IPS-11a (cell line): ENCODE data around the gene BDKRB2.

Experiments
- H3K4me3 ChIP-seq: one replicate; pipeline ENCODE4 v1.5.1; 2013; ENCODE audit warnings: low read depth, low read length, control low read depth

BDKRB2 gene

DNA sequence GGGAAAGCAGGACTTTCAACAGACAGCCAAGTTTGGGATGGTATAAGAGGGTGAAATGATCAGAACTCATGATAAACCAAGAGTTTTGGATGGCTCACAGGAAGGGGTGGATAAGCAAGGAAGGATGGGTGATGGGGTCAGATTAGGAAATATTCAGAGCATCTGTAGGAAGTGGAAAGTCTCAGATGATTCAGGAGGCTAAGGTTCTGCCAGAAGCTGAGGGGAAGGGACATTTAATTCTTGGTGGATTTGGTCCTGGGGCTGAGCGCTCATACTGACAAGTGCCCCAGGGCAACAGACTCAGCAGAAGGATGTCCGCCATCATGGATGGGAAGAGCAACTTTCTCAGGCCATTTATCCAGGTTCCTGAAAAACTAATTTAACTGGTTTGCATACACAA, 28.4 kb upstream of the BDKRB2 start:
- no peak overlapping the region for H3K4me3 ChIP-seq

DNA sequence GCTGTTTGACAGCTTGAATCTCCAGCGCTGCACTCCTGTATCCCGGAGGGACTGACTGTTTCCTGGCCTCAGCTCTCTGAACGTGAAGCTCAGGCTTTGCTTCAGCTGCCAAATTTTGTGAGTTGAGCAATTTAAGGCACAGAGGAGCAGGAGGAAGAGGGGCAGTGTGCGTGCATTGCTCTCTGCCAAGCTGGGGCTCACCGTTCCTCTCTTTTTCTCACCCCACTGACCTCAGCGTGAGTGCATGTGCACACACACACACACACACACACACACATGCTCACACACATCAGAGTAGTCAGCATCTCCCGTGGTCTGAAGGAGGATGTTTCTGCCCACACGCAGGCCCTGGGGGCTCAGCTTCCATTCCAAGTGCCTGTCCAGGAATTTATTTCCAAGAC, 27.8 kb upstream of the BDKRB2 start:
- H3K4me3 ChIP-seq, result no peak overlapping the region

DNA sequence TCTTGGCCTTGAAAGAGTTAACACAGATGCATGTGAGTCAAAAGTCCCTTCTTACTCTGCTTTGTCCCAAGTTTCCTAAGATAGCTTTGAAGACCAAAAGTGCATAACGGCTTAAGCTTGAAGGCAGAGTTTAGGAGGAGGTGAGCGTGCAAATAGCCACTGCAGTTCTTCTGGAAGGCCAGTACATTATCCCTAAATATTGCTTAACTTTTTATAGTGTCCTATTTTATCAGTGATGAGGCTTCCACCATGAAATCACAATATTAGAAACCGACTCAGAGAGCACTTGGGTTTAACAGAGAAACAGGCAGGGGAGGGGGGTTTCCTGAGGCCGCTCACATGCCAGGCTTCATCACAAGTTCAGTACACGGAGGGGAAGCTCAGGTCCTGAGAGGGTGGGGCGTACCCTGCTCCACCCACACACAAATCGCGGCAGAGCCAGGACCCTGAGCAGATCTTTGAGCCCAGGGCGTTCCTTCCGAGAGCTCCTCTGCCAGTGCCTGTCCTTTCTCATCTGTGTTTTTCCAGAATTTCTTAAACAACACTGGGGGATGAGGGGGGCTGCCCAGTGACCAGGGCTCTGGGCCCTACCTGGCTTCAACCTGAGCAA, 26.8 kb upstream of the BDKRB2 start:
- no peak overlapping the region for H3K4me3 ChIP-seq

DNA sequence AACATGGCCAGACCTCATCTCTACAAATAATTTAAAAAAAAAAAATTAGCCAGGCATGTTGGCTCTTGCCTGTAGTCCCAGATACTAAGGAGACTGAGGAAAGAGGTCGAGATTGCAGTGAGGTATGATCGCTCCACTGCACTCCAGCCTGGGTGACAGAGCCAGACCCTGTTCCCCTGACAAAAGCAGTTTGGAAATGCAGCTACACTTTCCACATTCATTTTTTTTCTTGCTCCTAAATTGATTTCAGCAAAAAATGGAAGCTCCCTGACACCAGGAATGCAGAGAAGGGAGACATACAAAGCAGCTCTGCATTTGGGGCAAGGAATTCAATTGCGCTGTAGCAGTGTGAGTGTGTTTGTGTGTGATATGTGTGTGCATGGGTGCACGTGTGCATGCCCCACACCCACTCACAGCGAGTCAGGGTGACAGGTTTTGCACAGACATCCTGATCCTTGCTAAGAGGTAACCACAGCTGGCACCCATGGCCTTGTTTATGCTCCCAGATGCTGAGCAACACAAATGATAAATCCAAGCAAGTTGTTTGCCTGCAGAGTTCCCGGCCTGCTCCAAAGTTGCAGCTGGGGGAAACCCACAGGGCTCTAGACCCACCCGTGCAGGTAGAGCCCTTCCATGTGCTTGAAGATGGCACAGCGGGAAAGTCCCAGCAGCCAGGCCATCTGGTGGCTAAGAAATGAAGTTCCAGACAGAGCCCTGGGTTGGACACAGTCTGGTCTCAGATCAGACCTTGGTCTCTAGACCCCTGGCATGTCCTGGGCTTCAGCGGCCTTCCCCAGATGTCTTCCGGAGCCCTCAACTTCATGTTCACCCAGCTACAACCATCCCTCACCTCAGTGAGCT, 25.9 kb upstream of the BDKRB2 start:
- H3K4me3 ChIP-seq, result no peak overlapping the region

DNA sequence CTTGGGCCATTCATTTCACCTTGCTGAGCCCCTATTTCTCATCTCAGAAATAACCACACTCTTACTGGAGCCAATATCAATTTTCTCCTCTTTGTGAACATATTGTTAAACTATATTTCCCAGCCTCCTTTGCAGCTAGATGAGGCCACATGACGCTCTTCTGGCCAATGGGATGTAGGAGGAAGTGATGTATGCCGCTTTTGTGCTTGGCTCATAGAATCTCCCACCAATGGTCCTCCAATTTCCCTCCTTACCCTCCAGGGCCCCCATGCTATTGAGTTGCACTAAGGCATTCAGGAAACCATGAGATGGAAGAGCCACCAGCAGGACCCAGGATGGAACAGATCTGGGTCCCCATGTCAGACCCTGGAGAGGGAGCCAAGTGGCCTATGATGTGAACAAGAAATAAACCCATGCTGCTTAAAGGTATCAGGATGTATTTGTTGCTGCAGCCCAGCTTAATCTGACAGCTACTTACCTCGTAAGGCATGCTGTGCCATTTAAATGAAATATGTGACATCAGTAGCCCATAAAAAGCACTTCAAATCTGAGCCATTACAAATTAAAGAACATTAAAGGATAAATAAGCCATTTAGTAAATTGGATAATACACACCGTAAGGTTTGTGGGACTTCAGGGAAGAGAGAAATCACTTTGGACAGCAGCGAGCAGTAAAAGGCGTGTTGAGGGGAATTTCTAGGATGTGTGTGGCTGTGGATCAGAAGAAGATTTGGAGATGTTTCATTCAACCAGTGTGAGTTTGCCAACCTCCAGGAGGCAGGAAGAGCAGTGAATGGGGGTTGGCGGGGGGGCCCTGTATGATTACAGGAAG, 24.4 kb upstream of the BDKRB2 start:
- H3K4me3 ChIP-seq, result no peak overlapping the region

DNA sequence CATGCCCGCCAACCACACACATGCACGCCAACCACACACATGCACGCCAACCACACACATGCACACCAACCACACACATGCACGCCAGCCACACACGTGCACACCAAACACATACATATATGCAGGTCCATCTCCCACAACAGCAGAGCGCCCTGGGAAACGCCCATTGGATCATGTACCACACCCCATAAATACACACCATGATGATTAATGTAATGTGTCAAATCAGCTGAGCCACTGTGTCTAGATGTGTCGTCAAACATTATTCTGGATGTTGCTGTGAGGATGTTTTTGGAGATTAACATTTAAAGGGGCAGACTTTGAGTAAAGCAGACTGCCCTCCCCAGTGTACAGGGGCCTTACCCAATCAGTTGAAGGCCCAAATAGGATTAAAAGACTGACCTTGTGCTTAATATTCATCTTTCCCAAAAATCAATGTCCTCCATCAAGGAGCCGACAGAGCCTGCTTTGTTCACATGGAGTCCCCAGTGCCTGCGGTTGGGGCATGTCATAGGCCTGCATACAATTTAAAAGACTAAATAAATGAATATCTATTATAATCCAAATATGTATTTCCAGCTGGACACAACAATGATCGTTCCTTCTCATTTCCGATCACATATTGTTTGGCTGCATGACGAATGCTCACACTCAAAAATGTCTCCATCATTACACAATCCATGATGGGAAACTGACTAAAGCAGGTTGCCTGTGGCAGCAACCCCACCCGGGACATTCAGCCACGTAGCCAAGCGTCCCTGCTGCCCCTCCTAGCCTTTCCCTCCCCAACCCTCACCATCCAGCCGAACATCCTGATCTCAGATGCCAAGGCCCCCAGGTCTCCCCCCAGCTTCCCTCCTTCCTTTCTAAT, 23.2 kb upstream of the BDKRB2 start:
- no peak overlapping the region for H3K4me3 ChIP-seq

DNA sequence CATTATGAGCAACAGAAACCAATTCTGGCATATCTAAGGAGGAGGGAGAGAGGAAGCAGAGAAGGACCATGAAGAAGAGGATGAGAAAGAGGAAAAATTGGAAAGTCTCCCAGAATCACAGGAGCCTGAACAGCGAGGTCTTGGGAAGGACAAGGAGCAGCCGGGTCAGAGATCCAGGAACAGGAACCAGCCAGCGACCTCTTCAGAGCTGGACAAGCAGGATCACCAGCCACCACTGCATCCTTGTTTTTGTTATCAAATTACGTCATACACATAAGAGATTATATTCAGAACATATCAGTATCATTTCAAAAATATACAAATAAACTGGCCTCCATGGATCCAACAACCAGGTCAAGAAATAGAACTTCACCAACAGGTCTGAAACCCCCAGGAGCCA, 22.1 kb upstream of the BDKRB2 start:
- no peak overlapping the region for H3K4me3 ChIP-seq

DNA sequence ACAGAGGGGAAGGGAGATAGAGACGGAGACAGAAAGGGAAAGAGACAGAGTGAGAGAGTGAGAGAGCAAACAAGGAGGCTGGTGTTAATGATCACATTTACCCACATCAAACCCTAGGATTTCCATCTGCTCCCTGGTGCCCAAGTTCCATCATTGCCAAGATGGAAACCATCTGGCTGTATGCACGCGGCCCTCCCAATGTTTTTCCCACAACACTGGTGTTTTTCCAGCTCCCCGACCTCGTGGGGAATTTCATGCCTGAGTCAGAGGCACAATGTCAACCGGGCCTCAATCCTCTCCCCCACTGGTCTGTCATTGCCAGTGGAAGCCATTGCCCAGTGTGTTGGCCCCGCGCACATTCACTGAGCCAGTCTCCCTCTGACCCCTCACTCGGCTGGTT, 19.9 kb upstream of the BDKRB2 start:
- H3K4me3 ChIP-seq, result no peak overlapping the region

DNA sequence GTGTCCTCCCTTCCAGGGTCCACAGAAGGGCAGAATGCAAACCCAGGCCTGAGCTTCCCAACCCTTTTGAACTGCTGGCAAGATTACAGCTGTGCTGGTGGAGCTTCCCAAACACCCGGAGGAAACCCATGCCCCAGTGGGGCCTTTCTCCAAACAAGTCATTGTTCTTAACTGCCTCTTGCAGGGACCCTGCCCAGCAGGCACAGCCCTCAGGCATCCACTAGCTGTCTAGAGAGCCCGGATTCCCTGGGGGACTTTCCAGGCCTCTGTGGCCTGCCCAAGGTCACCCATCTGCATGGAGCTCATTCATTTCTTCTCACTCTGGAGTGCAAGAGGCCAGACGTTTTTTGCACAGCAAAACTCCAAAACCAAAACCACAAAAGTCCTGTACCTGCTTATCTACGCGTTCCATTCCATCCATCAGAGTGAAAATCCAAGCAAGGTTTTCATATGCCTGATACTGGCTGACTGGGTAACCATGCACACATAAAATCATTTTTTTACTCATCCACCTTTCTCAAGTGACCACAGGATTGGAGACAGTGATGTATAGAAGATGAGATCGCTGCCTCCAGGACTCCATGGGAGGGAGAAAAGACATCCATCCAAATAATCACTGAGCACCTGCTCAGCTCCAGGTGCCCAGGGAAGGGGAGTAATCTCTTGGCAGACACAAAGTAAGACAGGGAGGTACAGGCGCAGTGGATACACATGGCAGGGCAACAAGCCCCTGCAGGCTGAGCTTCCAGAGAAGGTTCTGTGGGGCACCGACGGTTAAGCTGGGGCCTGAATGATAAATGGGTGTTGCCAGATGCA, 17.2 kb upstream of the BDKRB2 start:
- H3K4me3 ChIP-seq, result no peak overlapping the region

DNA sequence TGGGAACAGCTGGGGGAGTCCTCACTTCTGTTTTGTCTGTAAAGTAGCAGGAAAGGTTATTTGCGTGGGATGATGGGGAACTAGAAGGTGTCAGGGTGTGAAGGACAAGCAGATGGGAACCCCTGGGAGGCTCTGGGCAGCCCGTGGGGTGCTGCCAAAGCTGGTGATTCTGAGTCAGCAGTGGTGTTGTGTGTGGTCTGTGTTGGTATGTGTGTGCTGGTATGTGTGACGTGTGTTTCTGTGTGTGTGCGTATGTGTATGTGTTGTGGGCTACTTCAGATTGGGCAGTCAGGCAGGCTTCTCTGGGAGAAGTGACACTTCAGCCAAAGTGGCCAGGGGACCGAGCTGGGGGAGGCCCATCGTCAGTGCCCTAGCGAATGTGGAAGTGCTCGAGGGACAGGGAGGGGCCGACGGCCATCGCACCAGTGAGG, 15.3 kb upstream of the BDKRB2 start:
- no peak overlapping the region for H3K4me3 ChIP-seq

DNA sequence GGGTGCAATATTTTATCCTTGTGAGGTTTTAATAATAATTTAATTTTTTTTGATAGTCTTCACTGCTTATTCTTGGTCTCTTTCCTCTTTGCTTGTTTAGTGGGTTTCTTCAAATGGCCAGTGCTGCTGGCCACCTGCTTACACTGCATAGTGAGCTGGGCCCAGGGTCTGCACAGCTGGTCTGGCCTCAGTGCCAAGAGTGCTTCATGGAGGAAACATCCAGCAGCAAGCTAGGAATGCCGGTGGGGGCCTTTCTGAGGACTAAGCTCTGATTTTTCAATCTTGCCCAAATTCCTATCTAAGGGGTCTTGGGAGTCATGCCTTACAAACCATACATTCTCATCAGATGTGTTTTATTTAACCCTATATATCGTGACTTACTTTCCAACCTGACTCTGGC, 13.3 kb upstream of the BDKRB2 start:
- H3K4me3 ChIP-seq, result no peak overlapping the region

DNA sequence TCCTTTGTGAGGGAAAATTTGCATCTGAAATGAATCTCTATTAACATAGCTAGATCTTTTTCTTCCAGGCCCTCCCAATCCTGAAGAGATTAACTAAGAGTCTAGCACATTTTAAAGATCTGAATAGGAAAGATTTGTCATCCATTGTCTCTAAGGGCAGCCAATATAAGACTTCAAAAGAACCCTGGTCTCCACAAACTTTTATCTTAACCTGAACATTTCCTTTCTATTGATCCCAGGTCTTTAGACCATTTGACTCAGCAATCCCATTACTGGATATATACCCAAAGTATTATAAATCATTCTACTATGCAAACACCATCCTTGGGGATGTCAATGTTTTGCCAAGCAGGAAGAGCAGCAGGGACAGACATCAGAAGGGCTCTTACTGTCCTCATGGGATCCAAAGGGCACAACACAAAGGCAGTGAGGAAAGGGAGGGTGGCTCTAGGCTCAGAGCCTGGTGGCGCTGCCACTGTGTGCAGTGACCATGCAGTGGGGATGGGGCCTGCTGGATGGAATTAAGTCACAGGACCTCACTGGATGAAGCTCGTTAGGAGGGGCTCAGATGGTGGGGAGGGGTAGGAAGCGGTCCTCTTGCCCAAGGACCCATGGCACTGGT, 12.7 kb upstream of the BDKRB2 start:
- H3K4me3 ChIP-seq, result no peak overlapping the region

DNA sequence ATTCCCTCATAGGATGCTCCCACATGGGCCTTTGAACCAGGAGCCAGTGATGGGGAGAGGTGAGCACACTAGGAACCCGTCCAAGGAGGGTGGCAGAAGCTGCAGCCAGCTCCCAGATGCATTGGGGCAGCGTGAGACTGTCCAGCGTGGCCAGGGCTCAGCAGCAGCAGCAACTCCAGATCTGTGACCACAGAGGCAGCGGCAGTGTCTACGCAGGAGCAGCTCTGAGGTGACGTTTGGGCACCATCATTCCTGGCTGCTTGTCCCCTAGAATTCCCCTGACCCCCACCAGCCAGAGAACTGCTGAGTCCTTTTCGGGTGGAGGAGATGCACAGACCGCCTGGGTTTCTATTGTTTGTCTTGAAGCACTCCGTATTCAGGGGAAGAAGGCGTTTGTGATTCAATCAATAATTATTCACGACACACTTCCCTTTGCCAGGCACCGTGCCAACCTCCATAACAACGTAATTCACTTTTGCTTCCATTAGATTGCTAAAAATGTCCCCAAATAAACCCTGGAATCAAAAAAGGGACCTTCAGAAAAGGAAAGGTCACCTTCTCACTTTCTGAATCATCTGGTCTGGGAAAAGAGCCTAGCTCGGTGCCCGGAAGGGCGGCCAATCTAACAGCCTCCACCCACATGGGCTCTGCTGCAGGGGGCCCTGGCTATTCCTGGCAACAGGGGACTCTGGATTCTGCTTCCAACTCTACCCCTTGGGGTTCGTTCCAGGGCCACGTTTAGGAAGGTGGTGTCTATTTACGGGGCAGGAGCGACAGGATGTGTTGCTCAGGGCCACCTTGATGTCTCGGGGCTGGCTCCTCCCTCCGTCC, 11.4 kb upstream of the BDKRB2 start:
- no peak overlapping the region for H3K4me3 ChIP-seq

DNA sequence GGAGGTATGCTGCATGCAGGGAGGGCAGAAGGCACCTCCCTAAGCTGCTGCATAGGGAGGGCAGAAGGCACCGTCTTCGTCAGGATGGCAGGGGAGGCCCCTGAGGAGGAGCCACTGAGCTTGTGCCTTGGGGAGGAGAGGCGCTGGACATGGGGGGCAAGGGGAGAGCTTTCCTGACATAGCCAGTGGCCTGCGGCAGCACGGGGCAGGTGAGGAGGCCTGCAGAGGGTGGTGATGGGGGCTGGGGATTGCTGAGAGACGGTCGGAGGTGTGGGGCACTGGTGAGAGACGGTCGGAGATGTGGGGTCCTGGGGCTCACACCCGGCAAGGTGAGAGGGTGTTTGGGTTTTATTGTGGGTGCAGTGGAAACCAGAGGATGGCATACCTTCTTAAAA, 10.4 kb upstream of the BDKRB2 start:
- no peak overlapping the region for H3K4me3 ChIP-seq

DNA sequence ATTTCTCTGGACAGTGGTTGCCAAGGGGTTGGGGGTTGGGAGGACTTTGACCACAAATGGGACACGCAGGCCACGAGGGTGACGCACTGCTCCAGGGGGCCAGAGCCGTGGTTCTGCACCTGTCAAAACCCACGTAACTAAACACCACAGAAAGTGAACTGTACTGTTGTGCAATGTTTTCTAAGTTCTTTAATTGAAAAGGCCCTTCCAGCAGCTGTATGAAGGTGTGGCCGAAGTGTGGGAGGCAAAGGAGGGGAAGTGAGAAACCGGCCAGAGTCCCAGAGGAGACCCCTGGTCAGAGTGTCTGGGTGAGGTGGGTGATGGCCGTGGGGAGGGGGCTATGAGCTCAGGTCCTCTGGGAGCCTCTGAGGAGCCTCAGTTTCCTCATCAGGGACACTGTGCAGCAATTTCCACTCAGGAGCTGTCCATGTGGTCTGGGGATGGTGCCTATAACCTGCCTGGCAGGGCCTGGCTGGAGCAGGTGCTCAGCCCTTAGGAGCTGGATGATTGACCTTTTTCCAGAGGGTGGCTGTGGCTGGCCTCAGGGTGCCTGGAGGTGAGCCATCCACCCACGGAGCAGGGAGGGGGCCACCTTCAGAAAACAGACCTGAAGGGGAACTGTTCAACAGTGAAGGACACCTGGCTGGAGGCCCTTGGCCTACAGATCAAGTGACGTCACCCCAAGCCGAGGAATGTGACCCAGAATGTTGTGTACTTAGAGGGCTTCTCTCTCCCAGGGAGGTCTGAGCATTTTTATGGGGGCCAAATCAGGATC, 9.8 kb upstream of the BDKRB2 start:
- H3K4me3 ChIP-seq, result no peak overlapping the region

DNA sequence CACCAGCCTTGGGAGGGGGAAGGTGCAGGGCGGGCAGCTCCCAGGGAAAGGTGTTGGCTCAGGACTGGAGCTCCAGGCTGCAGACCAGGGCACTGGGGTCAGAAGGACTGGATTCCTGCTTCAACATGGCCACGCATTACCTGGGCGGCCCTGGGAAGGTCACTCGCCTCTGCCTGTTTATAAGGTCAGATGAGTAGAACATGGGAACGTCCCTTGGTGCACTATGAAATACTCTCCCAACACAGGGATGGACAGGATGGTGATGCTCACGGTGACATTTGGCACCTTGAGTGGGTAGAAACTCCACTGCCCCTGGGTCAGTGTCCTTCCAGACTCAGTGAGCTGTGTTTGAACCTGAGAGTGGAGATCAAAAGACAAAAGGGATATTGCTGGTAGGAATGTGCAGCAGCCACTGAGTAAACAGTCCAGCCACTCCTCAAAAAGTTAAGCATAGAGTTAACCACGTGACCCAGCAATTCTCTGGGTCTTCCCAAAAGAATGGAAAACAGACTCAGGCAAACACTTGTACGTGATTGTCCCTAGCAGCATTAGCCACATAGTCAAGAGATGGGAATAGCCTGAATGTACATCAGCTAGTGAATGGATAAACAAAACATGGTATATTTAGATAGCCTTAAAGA, 9.1 kb upstream of the BDKRB2 start:
- H3K4me3 ChIP-seq, result no peak overlapping the region

DNA sequence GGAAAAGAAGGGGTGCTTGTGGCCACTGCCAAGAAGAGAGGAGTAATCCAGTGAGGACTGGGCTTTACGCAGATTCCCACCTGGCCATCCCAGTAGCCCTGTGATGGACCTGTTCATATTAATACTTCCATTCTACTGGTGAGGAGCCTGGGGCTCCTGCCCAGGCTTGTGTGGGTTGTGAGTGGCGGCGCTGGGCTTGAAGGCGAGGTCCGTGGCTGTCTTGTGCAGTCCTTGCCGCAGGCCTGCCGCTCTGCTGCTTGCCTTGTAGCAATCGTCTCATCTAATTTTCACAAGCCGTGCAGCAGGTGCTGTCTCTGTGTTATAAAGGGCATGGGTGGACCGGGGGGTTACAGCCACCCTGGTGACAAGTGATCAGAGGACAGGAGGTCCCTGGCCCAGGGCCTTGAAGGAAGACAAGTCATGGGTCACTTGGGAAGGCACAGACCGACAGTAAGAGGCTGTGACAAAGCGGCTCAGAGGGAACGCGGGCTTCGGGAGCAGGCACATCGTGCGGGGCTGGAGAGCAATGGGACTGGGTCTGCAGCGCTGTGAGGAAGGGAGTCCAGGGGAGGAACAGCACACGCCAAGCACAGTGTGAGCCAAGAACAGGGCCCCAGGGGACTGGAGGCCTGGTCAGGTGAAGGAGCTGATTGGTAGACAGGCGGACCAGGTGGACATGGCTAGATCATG, 7.3 kb upstream of the BDKRB2 start:
- no peak overlapping the region for H3K4me3 ChIP-seq
